GM11168 (cell line): ENCODE data around the gene TMEM121.

Experiments
- in situ Hi-C: fragments of 300-500 bp; cut with MboI; formaldehyde crosslinking; loops from one replicate; pipeline ENCODE4 v1.12.0; 2022; ENCODE audit warnings: low sequenced_read_pairs; ENCODE audit not compliant: unreplicated experiment

TMEM121 gene

DNA sequence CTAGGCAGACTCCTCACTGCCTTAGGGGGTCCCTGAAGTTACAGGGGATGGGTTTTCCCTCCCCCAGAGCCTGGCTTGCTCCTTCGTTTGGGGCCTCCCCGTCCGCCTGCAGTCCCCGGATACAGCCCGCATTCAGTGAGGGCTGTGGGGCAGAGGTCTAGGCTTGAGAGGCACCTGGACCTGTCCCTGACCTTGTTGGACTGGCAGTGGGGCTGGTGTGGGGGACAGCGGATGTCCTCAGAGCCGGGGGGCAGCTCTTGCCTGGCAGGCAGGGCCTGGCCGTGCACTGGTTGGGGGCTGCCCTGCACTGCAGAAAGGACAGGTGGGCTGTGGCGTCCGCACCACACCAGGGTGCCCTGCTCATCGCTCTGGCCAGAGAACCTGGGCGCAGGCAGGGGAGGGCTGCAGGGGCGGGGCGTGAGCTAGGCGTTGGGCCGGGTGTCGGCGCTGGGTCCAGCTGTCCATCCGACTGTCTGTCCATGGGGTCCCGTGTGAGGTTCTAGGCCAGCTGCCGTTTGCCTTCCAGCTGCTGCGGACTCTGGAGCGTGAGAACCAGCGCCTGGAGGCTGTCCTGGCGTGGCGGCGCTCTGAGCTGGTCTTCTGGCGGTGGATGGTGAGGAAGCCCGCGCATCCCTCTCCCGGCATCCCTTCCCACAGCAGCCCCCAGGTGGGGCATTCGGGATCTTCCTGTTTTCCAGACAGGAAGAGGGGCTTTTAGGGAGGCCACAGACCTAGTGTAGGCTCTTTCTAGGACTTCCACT, 29.4 kb upstream of the TMEM121 start:
- in situ Hi-C loops: no loop called here

DNA sequence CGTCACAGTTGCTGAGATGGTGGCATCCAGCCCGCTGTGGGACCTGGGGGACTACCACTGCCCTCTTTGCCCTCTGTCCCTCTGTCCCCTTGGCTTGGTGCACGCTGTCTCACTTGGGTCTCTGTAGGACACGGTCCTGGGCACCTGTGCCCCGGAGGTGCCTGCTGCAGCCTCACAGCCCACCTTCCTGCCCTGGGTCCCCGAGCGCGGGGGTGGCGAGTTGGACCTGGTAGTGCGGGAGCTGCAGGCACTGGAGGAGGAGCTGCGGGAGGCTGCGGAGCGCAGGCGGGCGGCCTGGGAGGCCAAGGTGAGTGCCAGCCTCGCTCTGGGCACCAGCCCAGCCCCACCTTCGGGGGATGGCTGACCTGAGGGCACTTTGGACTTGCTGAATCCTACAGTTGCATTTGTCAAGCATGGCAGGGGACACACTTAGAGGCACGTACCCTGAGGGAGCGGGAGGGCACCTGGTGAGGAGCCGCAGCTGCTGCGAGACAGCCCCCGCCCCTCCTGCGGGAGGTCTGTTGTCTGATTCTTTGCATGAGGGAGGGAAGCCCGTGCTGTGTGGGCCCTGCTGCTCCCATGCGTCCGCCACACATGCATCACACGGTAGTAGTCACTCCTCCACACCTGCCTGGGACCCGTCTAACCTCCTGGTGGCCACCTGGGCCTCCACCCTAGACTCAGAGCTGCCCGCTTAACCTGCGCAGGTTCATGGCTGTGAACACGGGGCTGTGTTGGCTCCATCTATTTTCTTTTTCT, 28.5 kb upstream of the TMEM121 start:
- in situ Hi-C loops: no loop called here

DNA sequence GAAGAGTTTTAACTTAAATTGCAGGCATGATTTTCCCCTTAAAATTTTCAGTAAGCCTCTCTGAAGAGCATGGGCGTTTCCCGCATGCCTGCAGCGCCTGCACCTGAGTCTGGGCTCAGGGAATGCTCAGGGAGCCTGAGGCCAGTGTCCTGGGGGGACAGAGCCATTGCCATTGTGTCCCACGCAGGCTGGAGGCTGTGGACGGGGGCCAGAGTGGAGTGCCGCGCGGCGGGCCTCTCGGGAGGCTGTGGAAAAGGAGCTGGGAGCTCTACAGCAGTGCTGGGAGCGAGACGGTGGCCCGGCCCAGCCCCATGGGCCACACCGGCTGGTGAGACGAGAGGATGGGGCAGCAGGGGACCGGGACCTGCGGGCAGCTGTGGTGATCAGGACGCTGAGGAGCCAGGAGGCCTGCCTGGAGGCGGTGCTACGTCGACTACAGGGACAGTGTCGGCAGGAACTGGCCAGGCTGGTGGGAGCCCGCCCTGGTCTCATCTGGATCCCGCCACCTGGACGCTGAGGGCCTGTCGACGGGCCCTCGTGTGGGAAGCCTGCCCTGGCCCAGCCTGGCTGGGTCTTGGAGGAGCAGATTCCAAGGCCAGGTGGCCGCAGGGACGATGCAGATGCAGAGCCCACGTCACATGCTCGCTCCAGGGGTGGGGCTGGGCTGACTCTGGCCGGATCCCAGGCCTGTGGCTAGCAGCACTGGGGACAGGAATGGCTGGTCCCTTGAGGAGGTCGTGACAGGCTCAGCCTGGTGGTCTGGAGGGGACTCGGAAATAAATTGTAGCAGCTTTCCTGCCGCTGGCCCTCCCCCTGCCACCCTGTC, 27.7 kb upstream of the TMEM121 start:
- in situ Hi-C loops: no loop called here

DNA sequence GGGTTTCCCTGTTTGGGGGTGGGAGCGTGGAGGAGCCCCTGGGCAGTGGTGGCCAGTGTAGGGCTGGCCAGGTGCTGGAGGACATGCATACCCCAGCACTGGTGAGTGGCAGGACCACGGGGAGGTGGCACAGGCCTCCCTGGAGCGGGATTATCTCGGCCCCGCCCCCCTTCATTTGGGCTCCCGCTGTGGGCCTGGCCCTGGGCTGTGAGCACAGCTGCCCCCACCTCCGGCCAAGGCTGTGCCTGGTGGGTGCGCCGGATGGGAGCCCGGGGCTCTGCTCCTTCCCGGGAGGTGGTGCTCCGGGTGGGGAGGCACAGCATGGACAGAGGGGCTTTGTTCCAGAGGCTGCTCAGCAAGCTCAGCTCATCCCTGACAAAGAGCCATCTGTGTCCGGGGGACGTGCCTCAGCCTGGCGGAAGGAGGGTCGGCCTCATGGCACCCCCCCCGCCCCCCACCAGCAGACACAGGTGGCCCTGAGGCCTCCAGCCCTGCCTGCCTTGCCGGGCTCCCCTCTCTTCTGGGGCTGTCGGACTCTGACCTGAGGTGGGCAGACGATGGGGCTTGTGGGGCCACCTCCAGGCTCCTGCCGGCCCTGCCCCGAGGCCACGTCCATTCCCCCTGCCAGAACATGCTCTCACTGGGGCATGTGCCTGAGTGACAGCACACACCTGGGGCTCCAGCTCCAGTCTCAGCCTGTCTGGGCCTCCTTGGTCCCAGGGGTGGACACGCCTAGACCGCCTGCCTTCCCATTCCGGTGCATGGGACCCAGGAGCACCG, 26.9 kb upstream of the TMEM121 start:
- in situ Hi-C loops: no loop called here

DNA sequence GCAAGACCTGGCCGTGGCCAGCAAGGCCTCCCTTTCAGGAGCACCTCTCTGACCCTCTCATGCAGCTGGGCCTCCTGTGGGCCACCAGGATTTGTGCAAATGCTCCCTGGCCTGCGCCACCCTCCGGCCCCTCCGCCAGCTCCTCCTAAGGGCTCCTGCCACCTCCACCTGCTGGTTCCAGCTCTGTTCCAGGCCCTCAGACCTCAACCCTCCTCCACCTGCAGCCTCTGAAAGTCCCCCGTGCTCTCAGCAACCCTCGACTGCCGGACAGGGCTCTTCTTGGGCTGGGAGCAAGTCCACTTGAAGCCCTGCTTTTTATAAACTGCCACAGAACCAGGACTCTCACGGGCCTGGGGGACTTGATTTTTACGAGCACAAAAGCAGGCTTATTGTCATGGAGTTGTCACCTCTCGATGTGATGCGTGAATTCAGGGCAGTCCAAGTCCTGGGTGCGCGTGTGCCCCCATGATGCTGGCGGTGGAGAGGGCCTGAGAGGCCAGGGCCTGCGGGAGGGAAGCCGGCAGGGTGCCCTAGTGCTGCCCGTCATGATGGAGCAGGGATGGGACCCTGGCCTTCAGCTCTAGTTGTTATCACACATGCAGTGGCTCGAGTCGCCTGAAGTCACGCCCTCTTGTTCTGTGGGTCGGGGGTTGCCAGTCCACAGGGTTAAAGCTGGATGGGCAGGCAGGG, 26.2 kb upstream of the TMEM121 start:
- in situ Hi-C loops: no loop called here

DNA sequence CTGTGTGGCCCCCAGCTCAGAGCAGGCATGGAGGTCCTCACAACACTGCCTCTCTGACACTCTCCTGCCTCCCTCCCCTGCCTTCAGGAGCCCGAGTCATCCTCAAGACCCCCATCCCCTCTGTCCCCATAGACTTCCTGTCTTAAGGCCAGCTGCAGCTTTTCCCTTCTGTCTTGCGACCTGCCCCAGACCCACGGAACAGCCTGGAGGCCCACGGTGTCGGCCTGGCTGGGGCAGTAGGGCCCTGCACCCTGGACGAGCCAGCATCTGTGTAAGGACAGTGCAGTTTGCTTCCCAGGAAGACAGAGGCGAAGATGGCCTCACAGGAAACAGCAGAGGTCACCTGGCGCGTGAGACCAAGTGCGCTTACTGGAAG, 25.7 kb upstream of the TMEM121 start:
- in situ Hi-C loops: no loop called here

DNA sequence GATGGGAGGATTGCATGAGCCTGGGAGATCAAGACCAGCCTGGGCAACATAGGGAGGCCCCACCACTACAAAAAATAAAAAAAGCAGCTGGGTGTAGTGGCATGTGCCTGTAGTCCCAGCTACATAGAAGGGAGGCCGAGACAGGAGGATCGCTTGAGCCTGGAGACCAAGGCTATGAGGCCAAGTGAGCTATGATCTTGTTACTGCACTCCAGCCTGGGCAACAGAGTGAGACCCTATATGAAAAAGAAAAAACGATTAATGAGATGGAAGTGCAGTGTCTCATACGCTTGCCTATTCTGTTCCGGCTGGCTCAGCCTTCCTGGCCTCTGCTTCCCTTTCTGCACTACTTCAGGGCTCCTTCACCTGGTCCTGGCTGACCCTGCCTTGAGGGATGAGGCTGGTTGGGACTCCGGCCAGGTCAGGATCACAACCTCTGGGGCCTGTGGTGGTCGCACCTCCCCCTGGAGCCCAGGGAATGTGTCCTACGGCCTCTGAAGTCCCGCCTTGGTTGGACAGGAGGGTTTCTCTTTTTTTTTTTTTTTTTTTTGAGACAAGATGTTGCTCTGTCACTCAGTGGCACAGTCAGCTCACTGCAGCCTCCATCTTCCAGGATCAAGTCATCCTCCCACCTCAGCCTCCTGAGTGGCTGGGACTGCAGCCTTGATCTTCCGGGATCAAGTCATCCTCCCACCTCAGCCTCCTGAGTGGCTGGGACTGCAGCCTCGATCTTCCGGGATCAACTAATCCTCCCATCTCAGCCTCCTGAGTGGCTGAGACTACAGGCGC, 24.7 kb upstream of the TMEM121 start:
- in situ Hi-C loops: no loop called here

DNA sequence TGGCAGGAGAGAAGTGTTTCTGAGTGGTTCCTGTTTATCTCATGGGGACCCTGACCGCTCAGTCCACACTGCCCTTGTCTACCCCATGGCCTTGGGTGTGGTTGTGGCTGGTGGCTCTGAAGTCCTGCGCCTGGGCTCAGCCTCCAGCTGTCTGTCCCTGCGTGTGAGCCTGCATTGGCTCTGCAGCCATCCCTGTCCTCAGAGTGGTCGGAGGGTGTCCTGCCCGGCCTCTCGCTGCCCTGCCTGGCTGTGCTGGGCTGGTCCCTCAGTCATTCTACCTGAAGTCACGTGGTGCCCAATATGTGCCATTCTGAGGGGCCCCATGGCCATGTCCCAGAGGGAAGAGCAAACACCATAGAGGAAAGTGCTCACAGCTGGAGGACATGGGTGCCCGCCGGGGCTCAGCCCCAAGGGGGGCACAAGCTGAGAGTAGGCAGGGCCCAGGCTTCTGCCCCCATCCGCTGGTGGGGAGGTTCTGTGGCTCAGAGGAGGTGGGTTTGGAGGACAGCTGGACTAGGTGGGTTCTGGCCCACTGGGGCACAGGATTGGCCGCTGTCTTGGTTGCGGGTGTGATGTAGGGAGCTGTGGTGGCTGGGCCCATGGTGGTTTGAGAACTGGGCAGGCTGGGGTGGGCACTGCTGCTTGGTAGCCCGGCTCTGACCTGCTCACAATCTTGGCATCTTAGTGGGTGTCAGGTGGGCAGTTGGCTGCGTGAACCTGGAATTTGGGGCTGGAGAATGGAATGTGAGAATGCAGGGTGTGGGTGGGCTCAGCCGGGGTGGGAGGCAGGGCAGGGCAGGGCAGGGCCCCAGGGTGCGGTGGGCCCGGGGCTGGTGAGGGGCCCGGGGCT, 23.7 kb upstream of the TMEM121 start:
- in situ Hi-C loops: no loop called here

DNA sequence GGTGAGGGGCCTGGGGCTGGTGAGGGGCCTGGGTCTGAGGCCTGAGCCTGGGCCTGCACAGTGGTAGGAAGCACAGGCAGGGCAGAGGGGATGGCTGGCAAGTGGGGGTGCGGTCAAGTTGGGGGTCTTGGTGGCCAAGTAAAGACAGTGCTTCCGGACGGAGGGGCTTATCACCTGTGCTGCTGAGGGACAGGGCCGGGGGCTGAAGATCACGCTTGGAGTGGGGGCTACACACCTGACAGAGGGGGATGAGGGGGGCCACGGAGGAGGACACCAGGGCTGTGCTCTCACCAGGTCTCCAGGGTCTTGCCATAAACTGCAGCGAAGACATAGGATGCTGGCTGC, 23.1 kb upstream of the TMEM121 start:
- in situ Hi-C loops: no loop called here

DNA sequence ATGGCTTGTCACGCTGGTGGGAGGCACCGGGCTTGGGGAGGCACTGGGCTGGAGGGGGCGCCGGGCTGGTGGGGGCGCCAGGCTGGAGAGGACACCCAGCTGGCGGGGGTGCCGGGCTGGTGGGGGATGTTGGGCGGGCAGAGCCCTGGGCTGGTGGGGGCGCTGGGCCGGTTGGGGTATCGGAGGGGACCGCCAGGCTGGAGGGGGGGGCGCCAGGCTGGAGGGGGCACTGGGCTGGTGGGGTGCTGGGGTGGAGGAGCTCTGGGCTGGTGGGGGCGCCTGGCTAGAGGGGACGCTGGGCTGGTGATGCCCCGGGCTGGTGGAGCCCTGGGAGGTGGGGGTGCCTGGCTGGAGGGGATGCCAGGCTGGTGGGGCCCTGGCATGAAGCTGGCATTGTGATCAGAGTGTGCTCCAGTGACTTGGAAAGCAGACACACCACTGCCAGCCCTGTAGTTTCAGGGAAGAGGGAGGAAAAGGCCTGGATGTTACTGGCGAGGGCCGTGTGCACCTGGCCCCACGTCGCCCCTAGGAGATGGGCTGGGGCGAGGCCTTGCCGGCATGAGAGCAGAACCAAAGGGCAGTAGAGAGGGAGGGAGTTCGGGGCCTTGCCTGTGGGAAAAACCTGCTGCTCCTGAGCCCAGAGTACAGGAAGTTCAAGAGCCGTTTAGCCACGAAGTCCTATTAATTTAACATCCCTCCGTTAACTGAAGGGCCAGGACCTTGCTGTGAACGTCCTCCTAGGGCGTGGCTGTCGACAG, 22.3 kb upstream of the TMEM121 start:
- in situ Hi-C loops: no loop called here

DNA sequence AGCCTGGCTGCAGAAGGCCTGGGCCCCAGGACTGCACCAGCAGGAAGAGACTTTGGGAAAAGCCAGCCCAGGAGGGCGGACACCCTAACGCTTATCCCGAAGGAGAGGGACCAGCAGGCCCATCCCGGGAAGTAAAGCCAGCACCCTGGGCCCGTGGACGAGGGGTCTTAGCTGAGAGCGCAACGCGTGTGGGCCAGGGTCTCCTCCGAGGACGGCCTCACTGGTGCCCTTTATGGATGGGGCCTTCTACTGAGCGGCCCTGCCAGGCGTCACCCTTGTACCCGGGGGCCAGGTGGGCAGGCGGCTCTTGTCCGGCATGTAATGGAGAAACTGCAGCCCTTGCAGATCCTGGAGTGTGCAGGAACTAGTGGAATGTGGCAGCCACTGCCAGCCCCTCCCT, 21.3 kb upstream of the TMEM121 start:
- in situ Hi-C loops: no loop called here

DNA sequence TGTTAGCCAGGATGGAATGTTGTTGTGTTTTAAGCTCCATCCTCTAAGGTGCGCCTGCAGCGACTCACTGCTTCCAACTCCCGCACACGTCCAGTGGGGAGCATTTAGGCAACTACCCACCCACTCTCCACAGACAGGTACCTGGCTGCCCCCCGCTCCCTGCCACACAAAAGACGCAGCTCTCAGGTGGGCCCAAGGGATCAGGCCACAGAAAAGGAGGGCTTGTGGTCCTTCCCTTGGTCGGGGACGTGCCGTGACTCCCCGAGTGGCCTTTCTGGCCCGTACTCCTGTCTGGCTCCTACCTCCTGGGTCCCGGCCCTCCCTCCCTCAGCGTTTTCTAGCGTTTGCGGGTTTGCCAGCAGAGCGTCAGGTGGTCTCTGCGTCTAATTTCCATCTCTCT, 19.1 kb upstream of the TMEM121 start:
- in situ Hi-C loops: no loop called here

DNA sequence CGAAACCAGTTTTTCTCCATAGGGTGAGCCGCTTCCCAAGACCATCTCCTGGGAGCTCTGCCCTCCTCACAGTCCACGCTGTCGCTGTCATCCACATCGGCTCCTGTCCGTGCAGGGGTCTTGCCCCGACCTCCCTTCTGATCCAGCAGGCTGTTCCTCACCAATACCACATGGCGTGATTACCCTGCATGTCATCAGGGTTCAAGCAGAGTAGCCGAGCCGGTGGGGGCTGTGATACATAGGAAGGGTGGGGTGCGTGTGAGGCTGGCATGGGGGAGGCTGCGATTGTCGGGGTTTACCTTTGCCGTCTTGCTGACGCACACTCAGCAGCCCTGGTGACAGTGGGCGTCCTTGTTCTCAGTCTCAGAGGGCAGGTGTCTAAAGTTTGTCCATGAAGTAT, 18.3 kb upstream of the TMEM121 start:
- in situ Hi-C loops: no loop called here

DNA sequence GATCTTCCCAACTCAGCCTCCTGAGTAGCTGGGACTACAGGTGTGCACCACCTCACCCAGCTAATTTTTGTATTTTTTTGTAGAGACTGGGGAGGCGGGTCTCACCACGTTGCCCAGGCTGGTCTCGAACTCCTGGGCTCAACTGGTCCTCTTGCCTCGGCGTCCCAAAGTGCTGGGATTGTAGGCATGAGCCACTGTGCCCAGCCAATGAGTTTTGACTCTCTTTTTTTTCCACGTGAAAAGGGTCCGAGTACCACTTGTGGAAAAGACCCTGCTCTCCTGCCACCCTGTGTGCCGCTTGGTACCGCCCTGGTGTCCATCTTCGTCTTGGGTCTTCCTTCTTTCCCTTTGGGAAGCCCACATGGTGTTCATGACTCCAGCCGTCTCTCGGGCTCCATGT, 17.8 kb upstream of the TMEM121 start:
- in situ Hi-C loops: no loop called here

DNA sequence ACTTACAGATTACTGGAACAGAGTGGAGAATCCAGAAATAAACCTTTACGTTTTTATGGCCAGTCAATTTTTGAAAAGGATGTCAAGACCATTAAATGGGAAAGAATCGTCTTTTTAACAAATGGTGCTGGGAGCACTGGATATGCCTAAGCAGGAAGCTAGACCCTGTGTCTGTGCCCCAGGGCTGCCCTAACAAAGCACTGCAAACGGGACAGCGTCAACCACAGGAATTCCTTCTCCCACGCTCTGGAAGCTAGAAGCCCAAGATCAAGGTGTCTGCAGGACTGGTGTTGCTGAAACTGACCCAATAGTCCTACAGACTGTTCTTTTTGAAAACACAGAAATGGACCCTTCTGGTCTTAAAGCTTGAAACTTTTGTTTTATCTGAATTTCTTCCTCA, 9.3 kb upstream of the TMEM121 start:
- in situ Hi-C loops: no loop called here

DNA sequence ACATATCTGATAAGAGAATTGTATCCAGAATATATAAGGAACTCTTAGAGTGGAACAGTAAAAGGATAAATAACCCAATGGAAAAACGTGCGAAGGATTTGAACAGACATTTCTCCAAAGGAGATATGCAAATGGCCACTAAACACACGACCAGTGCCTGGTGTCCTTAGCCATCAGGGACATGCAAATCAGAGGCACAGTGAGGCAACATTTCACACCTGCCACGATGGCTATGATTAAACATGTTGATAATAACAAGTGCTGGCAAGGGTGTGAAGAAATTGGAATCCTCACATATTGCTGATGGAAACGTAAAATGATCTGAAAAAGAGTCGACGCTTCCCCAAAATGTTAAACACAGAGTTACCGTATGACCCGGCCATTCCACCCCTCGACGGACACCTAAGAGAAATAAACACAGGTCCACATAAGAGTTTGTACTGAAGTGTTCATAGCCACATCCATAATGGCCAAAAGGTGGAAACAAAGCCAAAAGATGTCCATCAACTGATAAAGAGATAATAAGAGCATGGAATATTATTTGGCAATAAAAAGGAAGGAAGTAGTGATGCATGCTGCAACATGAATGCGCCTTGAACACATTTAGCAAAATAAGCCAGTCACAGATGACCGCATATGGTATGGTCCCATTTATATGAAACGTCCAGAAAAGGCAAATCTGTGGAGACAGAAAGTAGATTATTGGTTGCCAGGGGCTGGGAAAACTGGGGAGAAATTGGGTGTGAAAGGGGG, 6.3 kb upstream of the TMEM121 start:
- in situ Hi-C loops: no loop called here

DNA sequence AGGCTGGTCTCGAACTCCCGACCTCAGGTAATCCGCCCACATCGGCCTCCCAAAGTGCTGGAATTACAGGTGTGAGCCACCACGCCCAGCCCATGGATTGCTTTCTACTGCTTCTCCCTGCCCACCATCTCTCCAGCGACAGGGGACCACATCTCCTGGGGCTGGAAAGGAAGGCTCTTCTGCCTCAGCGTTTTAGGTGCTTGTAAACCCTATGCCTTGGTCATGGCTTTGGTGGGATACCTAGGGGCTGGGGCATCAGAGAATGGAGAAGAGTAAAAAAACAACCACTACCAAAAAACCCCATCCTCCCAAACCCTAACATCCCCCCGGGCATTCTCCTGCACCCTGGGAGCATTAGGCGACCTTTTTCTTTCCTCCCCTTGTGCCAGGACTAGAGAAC, 1.1 kb upstream of the TMEM121 start:
- in situ Hi-C loops: loop anchor here (5.0 to 25.0 kb wide), 2 partner anchors 153 to 462 kb away; no protein-coding TSS in a partner anchor
